DMS153 treated with DMSO at 0.1 percent for 48 hours (cell line): ENCODE measurements around the gene VAMP2.

ENCODE experiments used
- DNase-seq: peaks from one replicate; lab custom pipeline; 2025; ENCODE audit not compliant: unreplicated experiment; lab: John Stamatoyannopoulos, UW

The VAMP2 gene, protein sequence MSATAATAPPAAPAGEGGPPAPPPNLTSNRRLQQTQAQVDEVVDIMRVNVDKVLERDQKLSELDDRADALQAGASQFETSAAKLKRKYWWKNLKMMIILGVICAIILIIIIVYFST

DNA sequence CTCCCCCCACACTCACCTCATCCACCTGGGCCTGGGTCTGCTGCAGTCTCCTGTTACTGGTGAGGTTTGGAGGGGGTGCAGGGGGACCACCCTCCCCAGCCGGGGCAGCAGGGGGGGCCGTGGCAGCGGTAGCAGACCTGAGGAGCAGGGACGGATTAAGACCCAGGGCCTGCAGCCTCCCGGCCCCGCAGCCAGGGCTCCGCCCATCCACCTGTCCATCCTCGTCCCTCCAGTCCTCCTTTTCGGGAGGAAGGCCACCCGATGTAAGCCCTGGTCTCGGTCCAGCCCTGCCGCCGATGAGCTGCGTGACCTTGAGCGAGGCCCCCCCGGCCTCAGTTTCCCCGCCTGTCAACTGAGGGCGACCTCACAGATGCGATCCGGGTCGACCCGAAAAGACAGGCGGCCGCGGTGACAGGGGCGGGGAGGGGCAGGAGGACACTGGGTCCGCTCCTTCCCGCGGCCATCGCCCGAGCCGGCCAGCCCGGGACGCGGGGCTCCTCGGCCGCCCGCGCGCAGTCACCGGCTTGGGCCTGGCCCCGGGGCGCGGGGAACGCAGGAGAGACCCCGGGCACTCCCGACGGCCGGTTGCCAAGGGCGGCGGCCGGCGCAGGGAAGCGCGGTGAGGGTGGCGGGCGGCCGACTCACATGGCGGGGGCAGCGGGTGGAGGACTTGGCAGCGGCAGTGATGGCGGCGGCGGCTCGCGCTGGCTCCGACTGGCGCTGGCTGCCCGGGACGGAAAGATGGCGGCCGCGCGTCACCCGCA lies at the start of gene VAMP2:
Gene VAMP2, minus strand, starts transcription at position 716 of the 764 bp plus-strand sequence. Its CDS starts 69 bp downstream, at position 647.
- DNase-seq: no peak

DNA sequence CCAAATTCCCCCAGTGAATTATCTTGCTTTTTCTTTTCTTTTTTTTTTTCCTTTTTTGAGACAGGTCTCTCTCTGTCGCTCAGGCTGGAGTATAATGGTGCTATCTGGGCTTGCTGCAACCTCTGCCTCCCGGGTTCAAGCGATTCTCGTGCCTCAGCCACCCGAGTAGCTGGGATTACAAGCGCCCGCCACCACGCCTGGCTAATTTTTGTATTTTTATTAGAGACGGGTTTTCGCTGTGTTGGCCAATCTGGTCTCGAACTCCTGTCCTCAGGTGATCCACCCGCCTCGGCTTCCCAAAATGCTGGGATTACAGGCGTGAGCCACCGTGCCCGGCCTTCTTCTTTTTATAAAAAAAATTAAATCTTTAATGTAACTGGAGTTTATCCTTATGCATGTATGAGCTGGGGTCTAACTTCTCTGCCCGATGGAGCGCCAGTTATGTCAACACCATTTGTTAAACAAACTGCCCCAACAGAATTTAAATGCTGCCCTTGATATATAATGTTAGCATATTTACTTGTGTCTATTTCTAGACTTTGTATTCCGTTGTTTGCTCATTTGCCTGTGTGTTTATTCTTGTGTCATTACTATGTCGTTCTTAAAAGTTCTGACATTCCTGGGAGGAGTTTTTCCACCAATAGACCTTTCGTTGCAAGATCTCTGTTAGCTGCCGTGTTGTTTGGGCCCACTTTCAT lies 48.2 kb upstream of the VAMP2 start:
- DNase-seq: no peak

DNA sequence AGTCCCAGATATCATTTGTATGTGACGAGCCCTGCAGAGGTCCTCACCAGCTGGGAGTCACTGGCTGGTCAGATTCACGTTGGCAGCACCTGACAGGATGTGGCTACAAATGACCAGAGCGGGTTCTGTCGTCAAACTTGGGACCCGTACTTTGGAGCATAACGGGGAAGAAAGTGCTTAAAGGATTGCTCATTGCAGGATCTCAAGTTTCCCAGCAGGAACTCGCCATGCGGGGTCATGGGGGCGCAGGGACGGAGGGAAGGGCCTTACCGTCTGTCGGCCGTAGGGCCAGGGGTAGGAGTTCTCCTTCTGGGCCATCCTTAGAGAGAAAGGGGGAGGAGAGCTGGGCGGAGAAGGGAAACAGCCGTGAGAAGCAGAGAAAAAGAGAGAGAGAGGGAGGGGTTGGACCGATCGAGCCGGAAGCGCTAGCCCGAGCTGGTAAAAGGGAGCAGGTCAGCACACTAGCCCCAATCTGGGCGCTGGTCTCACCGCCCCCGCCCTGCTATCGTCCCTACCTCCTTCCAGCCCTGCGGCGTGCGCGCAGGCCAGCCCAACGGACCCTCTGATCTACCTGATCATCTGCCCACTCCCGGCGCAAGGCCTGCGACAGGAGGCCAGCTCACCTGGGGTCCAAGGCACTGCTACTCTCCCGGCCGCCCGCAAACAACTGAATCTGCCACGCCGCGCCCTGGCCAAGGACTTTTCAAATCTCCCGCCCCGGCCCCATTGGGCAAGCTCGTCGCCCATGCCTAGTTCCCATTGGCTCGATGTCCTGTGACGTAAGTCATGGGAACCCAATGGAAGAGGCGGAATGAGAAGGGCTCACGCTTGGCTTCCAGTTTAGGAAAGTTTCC lies 47.4 kb upstream of the VAMP2 start, which contains the start of gene AURKB:
Gene AURKB, minus strand, starts transcription at position 669 of the 854 bp plus-strand sequence. Its CDS starts 351 bp downstream, at position 318.
- peak; percentile 22 for DNase-seq

DNA sequence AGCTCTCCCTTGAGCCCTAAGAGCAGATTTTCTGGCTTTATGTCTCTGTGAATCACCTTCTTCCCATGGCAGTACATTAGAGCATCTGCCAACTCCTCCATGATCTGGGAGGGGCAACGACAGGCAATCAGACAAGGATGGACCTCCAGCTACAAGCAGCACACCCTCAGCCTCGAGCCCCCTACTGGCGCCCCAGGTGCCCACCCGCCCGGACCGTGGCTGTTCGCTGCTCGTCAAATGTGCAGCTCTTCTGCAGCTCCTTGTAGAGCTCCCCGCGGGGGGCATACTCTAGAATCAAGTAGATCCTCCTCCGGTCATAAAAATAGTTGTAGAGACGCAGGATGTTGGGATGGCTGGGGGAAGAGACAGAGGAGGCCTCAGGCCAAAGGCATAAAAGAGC lies 43.8 kb upstream of the VAMP2 start:
- no peak for DNase-seq

DNA sequence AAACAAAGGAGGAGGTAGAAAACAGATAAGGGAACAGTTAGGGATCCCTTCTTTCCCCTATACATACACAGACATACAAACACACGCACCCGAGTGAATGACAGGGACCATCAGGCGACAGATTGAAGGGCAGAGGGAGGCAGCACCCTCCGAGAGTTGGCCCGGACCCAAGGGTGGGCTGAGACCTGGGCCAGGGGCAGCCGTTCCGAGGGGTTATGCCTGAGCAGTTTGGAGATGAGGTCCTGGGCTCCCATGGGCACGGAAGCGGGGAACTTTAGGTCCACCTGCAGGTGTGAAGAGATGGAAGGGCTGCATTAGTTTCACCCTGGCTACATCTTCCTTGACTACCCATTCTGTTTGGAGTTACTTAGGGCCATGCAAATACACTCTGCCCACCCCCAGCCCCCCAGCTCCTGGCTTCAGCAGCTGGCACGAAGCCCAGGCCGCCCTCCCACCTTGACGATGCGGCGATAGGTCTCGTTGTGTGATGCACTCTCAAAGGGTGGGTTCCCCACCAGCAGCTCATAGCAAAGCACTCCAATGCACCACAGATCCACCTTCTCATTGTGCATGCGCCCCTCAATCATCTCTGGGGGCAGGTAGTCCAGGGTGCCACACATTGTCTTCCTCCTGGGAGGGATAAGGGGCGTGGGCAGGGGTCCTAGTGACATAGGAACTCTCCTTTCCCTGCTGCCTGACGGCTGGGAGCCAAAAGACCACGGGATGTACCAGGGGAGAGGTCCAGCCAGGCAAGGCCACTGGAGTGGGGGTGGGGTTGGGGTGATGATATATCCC lies 42.2 kb upstream of the VAMP2 start:
- no peak for DNase-seq

DNA sequence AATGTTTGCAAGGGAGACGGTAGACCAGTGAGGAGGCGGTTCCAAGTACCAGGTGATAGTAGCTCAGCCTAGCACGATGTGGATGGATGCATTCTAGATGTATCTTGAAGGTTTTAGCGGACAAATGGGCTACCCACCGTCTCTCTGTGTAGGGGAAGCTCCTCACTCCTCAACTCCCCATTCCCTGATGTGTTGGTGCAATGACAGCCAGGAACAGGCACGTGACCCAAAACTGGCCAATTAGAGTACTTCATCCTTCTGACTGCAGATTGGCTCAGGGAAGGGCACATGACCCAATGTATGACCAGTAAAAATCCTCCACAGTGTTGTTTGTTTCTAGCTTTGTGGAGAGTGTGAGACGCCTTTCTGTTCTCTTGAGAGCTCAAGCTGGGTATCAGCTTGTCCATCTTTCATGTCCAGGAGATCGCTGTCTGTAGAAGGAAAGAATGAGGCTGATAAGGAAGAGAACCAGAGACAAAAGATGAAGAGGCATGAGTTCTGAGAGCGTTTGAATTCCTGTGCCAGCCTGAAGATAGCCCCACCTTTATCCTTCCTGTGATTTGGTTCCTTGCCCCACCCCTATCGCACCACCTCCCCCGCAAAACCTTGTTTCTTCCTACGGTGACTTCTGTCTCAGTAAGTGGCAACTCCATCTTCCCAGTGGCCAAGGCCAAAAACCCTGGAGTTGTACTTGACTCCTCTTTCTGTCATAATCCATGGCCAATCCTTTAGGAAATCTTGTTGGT lies 29.5 kb upstream of the VAMP2 start:
- peak; percentile 58 for DNase-seq

DNA sequence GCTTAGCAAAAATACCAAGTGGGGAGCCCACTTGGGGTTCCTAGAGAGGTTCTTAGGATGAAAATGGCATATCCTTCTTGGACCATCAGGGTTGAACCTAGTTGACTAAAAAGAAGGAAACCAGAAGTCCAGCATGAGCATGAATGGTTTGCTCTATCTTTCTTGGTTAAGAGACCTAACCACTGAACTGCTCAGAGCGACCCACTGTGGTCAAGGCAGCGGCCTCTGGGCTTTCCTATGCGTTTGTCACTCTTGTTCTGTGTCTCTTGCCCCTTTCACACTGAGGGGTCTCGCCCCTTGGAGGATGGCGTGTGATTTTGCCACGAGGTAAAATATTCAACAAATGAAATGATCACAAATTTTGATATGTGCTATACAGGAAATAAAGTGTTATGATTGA lies 27.8 kb upstream of the VAMP2 start:
- no peak for DNase-seq

DNA sequence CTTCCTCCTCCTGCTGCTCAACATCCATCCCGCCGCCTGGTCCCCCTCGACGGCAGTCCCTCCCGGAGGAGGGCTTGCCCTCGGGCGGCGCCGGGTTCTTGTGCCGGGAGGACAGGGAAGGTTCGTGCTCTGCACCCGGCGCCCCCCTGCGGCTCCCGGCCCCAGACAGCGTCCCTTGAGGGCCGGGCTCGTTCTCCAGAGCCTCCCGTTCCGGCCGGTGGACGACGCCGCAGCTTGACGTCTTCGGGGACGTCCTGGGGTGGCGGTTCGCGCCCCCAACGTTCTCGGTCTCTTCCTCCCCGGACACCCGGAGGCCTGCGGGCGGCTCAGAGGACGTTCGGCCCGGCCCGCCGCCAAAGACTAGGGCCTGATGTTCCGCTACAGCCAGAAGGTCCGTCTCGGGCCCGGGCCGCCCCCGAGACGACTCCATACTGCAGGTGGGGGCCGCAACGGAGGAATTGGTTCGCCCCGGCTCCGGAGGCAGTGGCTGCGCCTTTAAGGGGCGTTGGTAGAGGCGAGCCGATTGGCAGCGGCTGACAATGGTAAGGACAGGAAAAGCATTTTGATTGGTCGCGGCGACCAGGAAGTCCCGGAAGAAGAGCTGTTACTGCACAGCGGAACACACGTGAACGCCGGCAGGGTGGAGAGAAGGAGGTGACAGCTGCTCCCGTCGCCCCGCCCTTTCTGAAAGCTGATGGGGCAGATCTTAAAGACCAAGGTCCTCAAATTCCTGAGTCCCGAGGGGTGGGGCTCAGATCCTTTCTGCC lies 27.1 kb upstream of the VAMP2 start, which contains the start of gene BORCS6:
Gene BORCS6, minus strand, starts transcription at position 470 of the 767 bp plus-strand sequence. Its CDS starts 40 bp downstream, at position 430.
- peak; percentile 71 for DNase-seq

DNA sequence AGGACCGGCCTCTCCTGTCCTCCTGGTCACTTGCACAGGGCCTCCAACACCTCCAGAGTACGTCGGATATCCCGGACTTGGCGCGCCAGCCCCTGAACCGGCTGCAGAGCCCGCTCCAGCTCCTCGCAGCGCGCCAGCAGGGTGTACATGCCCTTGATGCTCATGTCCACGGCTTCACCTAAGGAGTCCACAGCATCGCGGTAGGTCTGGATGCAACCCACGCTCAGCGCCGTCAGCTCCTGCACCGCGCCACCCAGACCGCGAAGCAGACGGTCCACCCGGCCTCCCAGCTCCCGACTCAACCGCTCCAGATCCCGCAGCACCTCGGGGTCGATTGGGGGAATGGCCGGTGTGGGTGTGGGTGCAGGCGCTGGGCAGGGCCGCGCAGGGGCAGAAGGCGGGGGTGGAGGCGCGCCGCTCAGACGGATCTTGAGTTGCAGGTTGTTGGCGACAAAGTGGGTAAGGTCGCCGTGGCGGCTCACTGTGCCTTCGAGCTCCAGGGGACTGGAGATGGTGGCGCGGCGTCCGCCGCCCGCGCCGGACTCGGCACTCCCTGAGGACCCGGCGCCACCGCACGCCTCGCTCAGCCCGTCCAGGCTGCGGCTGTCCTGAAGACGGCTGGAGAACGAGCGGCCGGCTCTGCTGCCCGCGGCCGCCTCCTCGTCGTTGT lies 26.4 kb upstream of the VAMP2 start:
- DNase-seq: no peak

DNA sequence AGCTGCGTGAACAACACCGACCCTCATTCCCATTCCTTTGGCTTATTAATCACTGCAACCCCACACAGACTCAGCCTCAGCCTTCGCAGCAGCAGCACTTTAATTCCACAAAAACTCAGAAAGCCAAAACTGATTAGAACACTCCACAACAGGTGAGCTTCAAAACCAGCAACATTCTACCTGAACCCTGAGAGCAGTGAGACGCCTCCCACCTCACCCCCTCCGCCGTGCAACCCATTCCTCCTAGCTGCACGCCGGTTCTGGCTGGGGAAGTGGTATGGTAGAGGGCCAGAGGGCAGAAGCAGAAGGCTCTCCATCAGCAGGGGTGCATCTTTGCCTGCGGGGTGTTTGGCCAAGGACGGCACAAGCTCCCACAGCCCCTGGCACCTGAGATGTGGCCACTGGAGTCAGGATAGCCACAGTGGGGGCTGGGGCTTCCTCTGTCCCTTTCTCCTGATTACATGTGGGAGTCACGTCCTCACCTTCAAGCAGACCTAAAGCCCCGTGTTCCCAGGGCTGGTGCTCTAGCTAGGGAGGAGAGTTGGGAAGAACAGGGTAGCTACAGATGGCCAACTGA lies 25.6 kb upstream of the VAMP2 start:
- no peak for DNase-seq

DNA sequence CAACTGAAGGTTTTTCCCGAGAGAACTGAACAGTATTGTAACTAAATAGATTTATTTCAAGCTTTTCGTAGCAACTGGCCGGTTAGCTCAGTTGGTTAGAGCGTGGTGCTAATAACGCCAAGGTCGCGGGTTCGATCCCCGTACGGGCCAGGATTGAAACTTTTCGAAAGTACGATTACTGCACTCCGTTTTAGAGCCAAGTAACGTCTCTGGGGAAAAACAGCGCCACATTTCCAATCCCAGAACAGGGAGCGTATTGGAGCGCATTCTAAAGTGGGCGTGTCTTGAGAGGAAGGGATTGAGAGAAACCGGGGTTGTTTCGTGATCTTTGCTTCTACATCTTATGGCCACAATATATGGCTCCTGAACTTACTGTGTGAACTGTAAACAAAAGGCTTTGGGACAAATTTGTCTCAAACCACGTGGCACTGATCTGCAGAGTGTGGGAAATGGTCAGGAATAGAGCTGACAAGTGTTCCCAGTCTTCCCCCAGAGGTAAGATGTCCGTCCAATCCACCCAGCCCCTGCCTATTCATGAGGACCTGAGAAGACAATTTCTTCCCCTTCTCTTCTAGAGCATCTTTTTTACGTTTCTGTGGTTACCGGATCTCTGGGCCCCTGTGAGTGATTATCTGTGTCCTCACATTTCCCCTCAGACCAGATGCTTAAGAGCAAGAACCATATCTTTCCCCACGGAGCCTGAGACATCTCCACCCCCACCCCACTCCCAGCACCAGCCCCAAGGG lies 24.9 kb upstream of the VAMP2 start:
- DNase-seq: peak; percentile 91

DNA sequence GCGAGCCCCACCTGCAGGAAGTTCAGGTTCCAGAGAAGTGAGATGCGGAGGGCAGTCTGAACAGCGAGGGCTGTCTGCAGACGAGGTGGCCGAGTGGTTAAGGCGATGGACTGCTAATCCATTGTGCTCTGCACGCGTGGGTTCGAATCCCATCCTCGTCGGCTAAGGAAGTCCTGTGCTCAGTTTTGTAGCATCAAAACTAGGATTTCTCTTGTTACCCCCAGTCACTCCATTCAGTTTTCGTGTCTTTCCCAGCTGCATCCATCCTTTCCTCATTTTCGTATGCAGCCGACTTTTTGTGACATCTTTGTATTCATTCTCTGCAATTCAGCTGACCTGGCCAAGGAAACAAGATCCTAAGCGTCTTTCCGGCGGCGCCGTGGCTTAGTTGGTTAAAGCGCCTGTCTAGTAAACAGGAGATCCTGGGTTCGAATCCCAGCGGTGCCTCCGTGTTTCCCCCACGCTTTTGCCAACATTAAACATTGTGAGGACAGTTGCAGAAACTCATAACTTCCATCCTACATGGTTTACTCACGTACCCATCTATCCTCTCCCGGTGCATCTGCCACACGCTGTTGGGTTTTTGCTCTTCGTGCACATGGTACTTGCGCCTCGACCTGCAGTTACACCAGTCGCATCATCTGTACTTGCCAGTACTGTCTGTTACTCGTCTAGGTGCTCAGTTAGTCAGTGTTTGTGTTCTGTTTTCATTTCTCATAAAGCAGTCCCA lies 24.2 kb upstream of the VAMP2 start:
- peak; percentile 61 for DNase-seq

DNA sequence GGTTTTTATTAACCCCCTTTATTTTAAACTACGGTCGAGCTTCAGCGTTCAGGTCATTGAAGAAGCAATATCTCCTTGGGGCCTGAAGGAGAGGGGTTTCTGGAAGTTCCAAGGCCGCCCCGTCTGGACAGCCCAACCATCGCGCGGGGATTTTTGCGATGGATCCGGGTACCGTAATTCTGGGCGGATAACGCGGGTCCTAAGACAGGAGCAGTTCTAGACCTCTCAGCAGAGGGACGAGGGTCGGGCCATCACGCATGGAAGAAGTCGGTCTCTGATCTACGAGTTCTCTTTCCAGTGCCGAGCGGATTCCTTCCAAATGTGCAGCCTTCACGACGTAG lies 23.7 kb upstream of the VAMP2 start:
- peak; percentile 60 for DNase-seq

DNA sequence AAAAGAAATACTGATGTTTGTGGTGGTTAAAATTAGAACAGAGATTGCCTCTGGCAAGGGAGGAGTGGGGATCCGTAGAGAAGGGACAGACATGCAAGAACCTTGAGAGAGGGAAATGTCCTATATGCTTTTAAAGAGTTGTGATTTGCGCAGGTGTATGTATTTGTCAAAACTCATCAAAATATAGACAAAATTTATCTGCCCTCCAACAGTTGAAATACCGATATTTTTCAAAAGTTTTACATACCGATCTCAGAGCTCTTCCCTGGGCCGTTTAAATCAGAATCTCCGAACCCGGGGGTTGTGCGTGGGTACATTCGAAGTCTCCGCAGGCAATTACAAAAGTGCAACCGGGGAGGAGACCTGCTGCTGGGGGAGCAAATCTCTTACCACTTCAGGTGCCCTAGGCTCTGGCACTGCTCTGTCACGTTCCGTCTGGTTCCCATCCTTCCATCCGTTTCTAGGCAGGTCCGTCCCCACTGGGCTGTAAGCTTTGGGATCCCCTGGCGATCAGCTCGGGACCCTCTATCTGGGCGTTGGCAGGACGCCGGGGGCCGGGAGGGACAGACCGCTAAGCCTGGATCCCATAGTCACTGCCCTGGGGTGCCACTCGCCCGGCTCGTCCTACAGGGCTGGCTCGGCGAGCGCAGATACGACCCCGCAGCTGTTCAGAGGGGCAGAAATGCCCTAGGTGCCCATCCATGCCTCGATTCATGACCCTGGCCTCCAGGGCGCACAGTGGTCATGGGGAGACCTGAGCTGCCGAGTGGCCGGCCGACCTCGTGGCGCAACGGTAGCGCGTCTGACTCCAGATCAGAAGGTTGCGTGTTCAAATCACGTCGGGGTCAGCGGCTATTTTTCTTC lies 23.1 kb upstream of the VAMP2 start:
- no peak for DNase-seq

DNA sequence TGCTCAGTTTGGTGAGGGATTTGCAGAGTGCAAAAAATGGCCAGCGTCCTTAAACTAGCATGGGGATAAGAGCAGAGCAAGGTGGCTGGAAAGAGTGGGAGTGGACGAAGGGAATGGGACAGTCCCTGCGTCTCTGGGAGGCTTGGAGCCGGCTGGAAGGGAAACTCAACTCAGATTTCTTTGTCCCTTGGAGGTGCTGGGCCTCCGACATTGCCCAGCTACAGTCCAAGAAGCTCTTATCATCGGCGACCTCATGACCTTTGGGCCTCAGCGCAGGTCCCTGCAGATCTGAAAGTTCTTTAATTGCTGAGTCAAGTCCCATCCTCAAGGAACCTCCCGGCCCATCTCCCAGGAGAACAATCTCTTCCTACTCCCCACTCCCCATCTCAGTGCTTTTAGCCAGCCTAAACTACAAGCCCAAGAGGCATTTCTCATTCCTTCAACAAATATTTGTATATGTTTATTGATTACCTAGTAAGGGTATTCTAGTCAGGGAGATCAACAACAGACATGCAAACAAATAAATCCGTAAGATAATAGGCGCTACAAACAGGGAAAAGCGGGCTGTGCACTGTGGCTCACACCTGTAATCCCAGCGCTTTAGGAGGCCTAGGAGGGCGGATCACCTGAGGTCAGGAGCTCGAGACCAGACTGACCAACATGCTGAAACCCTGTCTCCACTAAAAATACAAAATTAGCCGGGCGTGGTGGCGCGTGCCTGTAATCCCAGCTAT lies 14.4 kb upstream of the VAMP2 start:
- no peak for DNase-seq
